ENCODE data around the gene PXDN. TPM values are rescaled to one million over a fixed set of nuclear protein-coding genes. Genes with fewer than 3 reads are reported as not detected.

The PXDN gene
- total and polyA plus RNA-seq, 2 of the 13 experiments (the other 11 are each of a cell fraction or from before 2014, with no cell fraction given) = not detected

DNA sequence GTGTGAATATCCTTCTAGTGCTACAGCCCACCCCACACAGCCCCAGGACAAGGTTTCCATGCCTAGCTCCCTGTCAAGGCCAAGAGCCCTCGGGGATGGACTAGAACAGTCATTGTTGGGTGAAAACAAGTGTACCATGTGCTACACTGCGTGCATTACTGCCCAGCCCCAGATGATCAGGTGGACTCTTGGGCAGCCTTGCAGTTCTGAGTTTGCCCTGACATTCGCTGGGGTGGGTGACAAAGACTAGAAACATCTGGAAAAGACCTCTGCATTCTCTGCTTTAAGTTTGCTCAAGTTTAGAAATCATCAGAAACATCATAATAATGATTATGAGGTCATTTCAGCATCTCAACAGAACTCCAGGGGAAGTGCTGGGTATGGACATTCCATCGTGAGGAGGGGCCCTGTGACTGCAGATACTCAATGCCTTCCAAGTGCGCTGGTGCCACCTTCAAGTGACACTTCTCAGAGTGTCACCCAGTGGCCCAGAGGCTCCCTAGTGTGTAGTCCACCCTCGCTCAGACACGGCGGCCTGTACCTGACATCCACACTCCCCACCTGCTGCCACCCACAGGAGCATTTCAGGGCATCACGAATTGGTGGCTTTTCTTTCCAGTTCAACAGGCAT, 5.3 kb upstream of the PXDN start:
- intact Hi-C loops (cut with micrococcal nuclease; ENCODE audit: unreplicated experiment) (no loop called here), in situ Hi-C loops (cut with HindIII; ENCODE audit: extremely low pct_ligation_motif_present, low pct_unique_long_range_greater_than_20kb) (no loop called here)
- no peak for TF ChIP-seq FOXJ3 (CRISPR knock-in tag; IDR thresholded peaks at IDR 0.05; ENCODE audit: borderline replicate concordance)
- TF ChIP-seq ZNF589 (CRISPR knock-in tag; conservative IDR thresholded peaks at IDR 0.05) = no peak
- no peak for TF ChIP-seq GATA4 (IDR thresholded peaks at IDR 0.05; ENCODE audit: borderline replicate concordance, low read depth)
- TF ChIP-seq CEBPB (IDR thresholded peaks at IDR 0.05; ENCODE audit: borderline replicate concordance, low read depth, low read length) = no peak
- no peak overlapping the region for H3K4me3 ChIP-seq (replicated peaks in 1 of 3; ENCODE audit: insufficient read depth in 1 of 3, low read depth in 2 of 3, low read length in 3 of 3)
- no peaks in the 10 kb centered on the region; the same call in 1 of the 2 replicates for H4K20me1 ChIP-seq (ENCODE audit: insufficient read depth, low read length)
- ChIA-PET CTCF (ENCODE audit: low intra/inter-chr PET ratio, low total read pairs) (no interaction called here), POLR2A (no interaction called here)
- no peak for DNase-seq (ENCODE audit: low spot score)
- H3K36me3 ChIP-seq (replicated peaks in 1 of 2; ENCODE audit: control insufficient read depth in 1 of 2, insufficient read depth in 2 of 2, low read length in 2 of 2) = no peaks in the 10 kb centered on the region
- FAIRE-seq = no peak
- no peak for ATAC-seq
- no peak overlapping the region for H3K27ac ChIP-seq (ENCODE audit: extremely low read length, insufficient read depth, low read length)
- H3K9ac ChIP-seq (ENCODE audit: insufficient read depth, low read depth, low read length) = no peak overlapping the region
- H3K4me2 ChIP-seq (ENCODE audit: low read depth, low read length) = no peak overlapping the region
- H3K4me1 ChIP-seq (ENCODE audit: insufficient read depth, low read length) = no peaks in the 10 kb centered on the region
- 23% methylated on average over 9 of the region's 9 CpGs for WGBS (ENCODE audit: low lambda C conversion rate)
- BruUV-seq (replicated peaks) = no TSS peak
- H3K9me3 ChIP-seq (ENCODE audit: low read length) = no peaks in the 10 kb centered on the region
- H3K27me3 ChIP-seq (ENCODE audit: control insufficient read depth in 1 of 2, insufficient read depth in 2 of 2, low read length in 2 of 2) = peaks cover 0 to 34% of the 10 kb centered on the region in 2 experiments
- H3K79me2 ChIP-seq (ENCODE audit: insufficient read depth, low read length) = no peaks in the 10 kb centered on the region
- no peak overlapping the region for H2AFZ ChIP-seq (ENCODE audit: low read length)

DNA sequence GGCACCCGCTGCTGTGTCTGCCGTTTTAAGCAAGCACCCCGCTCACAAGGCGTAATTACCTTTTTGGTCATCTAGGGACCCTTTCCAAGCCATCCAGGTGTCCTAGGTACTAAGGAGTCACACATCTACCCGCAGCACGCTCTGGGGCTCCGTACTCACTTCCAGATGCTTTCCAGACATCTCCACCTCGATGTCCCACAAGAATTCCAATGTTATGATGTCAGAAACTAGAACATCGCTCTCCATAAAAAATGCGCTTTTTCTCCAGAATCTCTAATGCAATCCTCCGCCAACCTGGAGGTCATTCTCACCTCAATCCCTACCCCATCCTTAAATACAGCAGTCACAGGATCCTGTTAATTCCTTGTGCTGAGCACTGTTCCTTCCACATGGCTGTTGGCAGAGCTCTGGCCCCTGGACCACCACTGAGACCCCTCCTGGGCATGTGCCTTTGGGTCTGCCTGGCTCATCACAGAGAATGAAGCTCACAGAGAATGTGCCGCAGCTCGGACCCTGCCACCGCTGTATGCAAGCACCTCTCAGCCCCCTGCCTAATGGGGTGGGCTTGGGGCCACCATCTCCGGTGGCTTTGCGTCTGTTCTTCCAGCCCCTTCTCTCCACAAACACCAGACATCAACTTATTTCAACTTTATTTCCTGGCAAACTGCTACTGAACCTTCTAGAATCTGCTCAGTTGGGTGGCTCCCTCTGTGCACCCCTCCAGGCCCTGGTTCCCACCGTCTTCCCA, 4.6 kb upstream of the PXDN start:
- H3K79me2 ChIP-seq (ENCODE audit: insufficient read depth, low read length) = no peaks in the 10 kb centered on the region
- BruUV-seq (replicated peaks) = no TSS peak
- H3K4me2 ChIP-seq (ENCODE audit: low read depth, low read length) = no peak overlapping the region
- H3K9ac ChIP-seq (ENCODE audit: insufficient read depth, low read depth, low read length) = no peak overlapping the region
- no peak overlapping the region for H3K27ac ChIP-seq (ENCODE audit: extremely low read length, insufficient read depth, low read length)
- no peak for ATAC-seq
- ChIA-PET CTCF (ENCODE audit: low intra/inter-chr PET ratio, low total read pairs) (no interaction called here), POLR2A (no interaction called here)
- FAIRE-seq = no peak
- H3K9me3 ChIP-seq (ENCODE audit: low read length) = no peaks in the 10 kb centered on the region
- no peak overlapping the region for H2AFZ ChIP-seq (ENCODE audit: low read length)
- intact Hi-C loops (cut with micrococcal nuclease; ENCODE audit: unreplicated experiment) (no loop called here), in situ Hi-C loops (cut with HindIII; ENCODE audit: extremely low pct_ligation_motif_present, low pct_unique_long_range_greater_than_20kb) (no loop called here)
- DNase-seq (ENCODE audit: low spot score) = no peak
- H3K4me1 ChIP-seq (ENCODE audit: insufficient read depth, low read length) = no peaks in the 10 kb centered on the region
- H3K27me3 ChIP-seq (ENCODE audit: control insufficient read depth in 1 of 2, insufficient read depth in 2 of 2, low read length in 2 of 2) = peaks cover 0 to 28% of the 10 kb centered on the region in 2 experiments
- no peak overlapping the region for H3K4me3 ChIP-seq (replicated peaks in 1 of 3; ENCODE audit: insufficient read depth in 1 of 3, low read depth in 2 of 3, low read length in 3 of 3)
- H3K36me3 ChIP-seq (replicated peaks in 1 of 2; ENCODE audit: control insufficient read depth in 1 of 2, insufficient read depth in 2 of 2, low read length in 2 of 2) = no peaks in the 10 kb centered on the region
- H4K20me1 ChIP-seq (ENCODE audit: insufficient read depth, low read length) = no peaks in the 10 kb centered on the region; the same call in 1 of the 2 replicates
- WGBS (ENCODE audit: low lambda C conversion rate) = 18% methylated on average over 17 of the region's 17 CpGs
- TF ChIP-seq ZFP36 (IDR thresholded peaks at IDR 0.05; ENCODE audit: borderline replicate concordance, low read depth, low read length, partially characterized antibody) (no peak), KIAA2018 (CRISPR knock-in tag; IDR thresholded peaks at IDR 0.05; ENCODE audit: borderline replicate concordance) (no peak), XBP1 (CRISPR knock-in tag; IDR thresholded peaks at IDR 0.05) (no peak), ZNF30 (CRISPR knock-in tag; IDR thresholded peaks at IDR 0.05) (no peak)
